K562 (cell line): ENCODE measurements around the gene GSG1L2. TPM values are rescaled to one million over a fixed set of nuclear protein-coding genes. Genes with fewer than 3 reads are reported as not detected.

ENCODE experiments used
- ATAC-seq: fragments of 200-7000 bp; cut with Tn5 transposase; 3 replicates; pipeline ENCODE4 v1.9.1; 2020; ENCODE audit warnings: moderate library complexity
- BruUV-seq: library from RNA; stranded (reverse); fragments of 400-500 nt; replicated peaks from 2 replicates; lab custom pipeline; 2021; lab: Mats Ljungman, UMichigan
- CTCF ChIA-PET: fragments of 300-600 bp; formaldehyde crosslinking; extraction: SDS; loops from one replicate; lab custom pipeline; 2021; ENCODE audit warnings: low intra/inter-chr PET ratio; lab: Yijun Ruan, JAX
- POLR2A ChIA-PET: fragments of 300-600, 350-650 bp; sonication (Branson Sonifier 250); formaldehyde crosslinking; extraction: SDS; loops from one replicate; lab custom pipeline; 2021; ENCODE audit warnings: antibody characterized with exemption, inconsistent platforms; lab: Yijun Ruan, JAX
- DNase-seq, 4 experiments: peaks; one replicate each; pipeline versions ENCODE4 v3.0.0 to v3.0.0-alpha.2; 2011 to 2018; ENCODE audit warnings: low spot score in 3 of 4, mixed read lengths in 3 of 4; ENCODE audit errors: extremely low read depth in 1 of 4
- FAIRE-seq: peaks from 2 replicates; lab custom pipeline; 2011; peaks lifted over from hg19 to GRCh38; lab: Jason Lieb, UNC
- H2AFZ ChIP-seq: 2 replicates; pipeline ENCODE4 v1.6.0; 2011; ENCODE audit warnings: low read depth, low read length, control low read depth, inconsistent platforms
- H3K27ac ChIP-seq: fragments of 200-600 bp; 3 replicates; pipeline ENCODE4 v1.8.0; 2011; ENCODE audit warnings: low read depth, mild to moderate bottlenecking, control low read depth, inconsistent platforms, low read length, moderate library complexity, mixed read lengths; ENCODE audit errors: extremely low read depth
- H3K27me3 ChIP-seq, 2 experiments: fragments of 300-600 bp in 1 of 2; 2 replicates in 1 of 2; 3 replicates in 1 of 2; pipeline versions ENCODE4 v1.6.0 to v1.8.0; 2011; ENCODE audit warnings: inconsistent platforms in 2 of 2, low read length in 2 of 2, mild to moderate bottlenecking in 1 of 2, mixed read lengths in 1 of 2, moderate library complexity in 1 of 2; ENCODE audit not compliant: control insufficient read depth in 2 of 2, insufficient read depth in 2 of 2
- H3K36me3 ChIP-seq: fragments of 300-600 bp; 3 replicates; pipeline ENCODE4 v1.8.0; 2011; ENCODE audit warnings: mild to moderate bottlenecking, low read length, inconsistent platforms; ENCODE audit not compliant: control insufficient read depth, insufficient read depth
- H3K4me1 ChIP-seq, 2 experiments: fragments of 200-600 bp in 1 of 2; replicated peaks in 1 of 2; 2 replicates in 1 of 2; 3 replicates in 1 of 2; pipeline versions ENCODE4 v1.5.1 to v1.8.0; 2011; ENCODE audit warnings: inconsistent platforms in 2 of 2, low read length in 2 of 2, mild to moderate bottlenecking in 1 of 2, mixed read lengths in 1 of 2, moderate library complexity in 1 of 2; ENCODE audit not compliant: control insufficient read depth in 2 of 2, insufficient read depth in 2 of 2
- H3K4me2 ChIP-seq: 2 replicates; pipeline ENCODE4 v1.6.1; 2011; ENCODE audit warnings: low read length, control low read depth, inconsistent platforms, mixed read lengths; ENCODE audit not compliant: insufficient read depth
- H3K4me3 ChIP-seq: fragments of 200-600 bp; sonication (generic), shearing (Covaris generic); 2 replicates; pipeline ENCODE4 v1.5.1; 2016; ENCODE audit warnings: control low read depth, inconsistent platforms
- H3K79me2 ChIP-seq: fragments of 200-600 bp; 3 replicates; pipeline ENCODE4 v1.8.0; 2011; ENCODE audit warnings: low read length, inconsistent platforms; ENCODE audit not compliant: control insufficient read depth, insufficient read depth
- H3K9ac ChIP-seq, 2 experiments: 2 replicates each; pipeline versions ENCODE4 v1.6.0 to v1.6.1; 2011; ENCODE audit warnings: low read depth in 2 of 2, low read length in 2 of 2, control low read depth in 1 of 2, inconsistent platforms in 1 of 2, mild to moderate bottlenecking in 1 of 2, mixed read lengths in 1 of 2; ENCODE audit not compliant: insufficient read depth in 1 of 2
- H3K9me1 ChIP-seq: one replicate; pipeline ENCODE4 v1.6.0; 2011; ENCODE audit warnings: inconsistent platforms, mild to moderate bottlenecking, low read length, moderate library complexity; ENCODE audit not compliant: control insufficient read depth, insufficient read depth
- H3K9me3 ChIP-seq: replicated peaks from 2 replicates; pipeline ENCODE4 v1.5.1; 2011; ENCODE audit warnings: low read depth, low read length, inconsistent platforms; ENCODE audit not compliant: control insufficient read depth, insufficient read depth
- H4K20me1 ChIP-seq: replicated peaks from 2 replicates; pipeline ENCODE4 v1.6.1; 2011; ENCODE audit warnings: low read length, inconsistent platforms, mixed read lengths; ENCODE audit not compliant: control insufficient read depth, insufficient read depth
- BCLAF1 ChIP-seq, 2 experiments: fragments of 450-650 bp in 1 of 2; IDR thresholded peaks; 2 replicates each; pipeline ENCODE4 v1.6.1; 2011 to 2017; ENCODE audit warnings: low read depth in 2 of 2, antibody characterized with exemption in 1 of 2, borderline replicate concordance in 1 of 2, low read length in 1 of 2, mild to moderate bottlenecking in 1 of 2, mixed read lengths in 1 of 2; ENCODE audit not compliant: control insufficient read depth in 1 of 2
- CREM ChIP-seq: IDR thresholded peaks from 2 replicates; pipeline ENCODE4 v1.6.1; 2014; ENCODE audit warnings: antibody characterized with exemption, low read depth
- GABPA ChIP-seq: fragments of 200-800 bp; sonication (Bioruptor generic); conservative IDR thresholded peaks from 2 replicates; pipeline ENCODE4 v1.6.1; 2016; ENCODE audit warnings: low read depth, missing genetic modification characterization, missing compliant biosample characterization
- WGBS: fragments of 100-300 bp; shearing (Covaris generic); methylation state at CpG from one replicate; pipeline ENCODE4 v1.1.6; 2016; ENCODE audit warnings: low coverage, mixed read lengths; ENCODE audit not compliant: insufficient coverage; ENCODE audit errors: missing lambda C conversion rate; 5-methylcytosine and 5-hydroxymethylcytosine counted together
- in situ Hi-C: fragments of 300-500 bp; cut with MboI; formaldehyde crosslinking; loops from 4 replicates; pipeline ENCODE4 v1.15.0; 2018; ENCODE audit warnings: inconsistent platforms, mixed read lengths
- intact Hi-C: fragments of 100-400 bp; cut with micrococcal nuclease; formaldehyde crosslinking; loops from 2 replicates; pipeline ENCODE4 v1.14.2; 2022
- polyA plus RNA-seq, 8 experiments: library from polyadenylated mRNA; depleted of rRNA in 4 of 8; stranded (reverse) in 5 of 8; unstranded in 3 of 8; fragments of >200 nt; fragmentation: Nextera tagmentation in 2 of 8; fragmentation: Illumina TruSeq in 1 of 8; extraction: Ambion mirVana in 2 of 8; extraction: Trizol in 1 of 8; gene quantifications; 2 replicates each; pipeline versions ENCODE4 v1.2.1 to v1.2.3, GENCODE V29; 2011 to 2014; ENCODE audit warnings: inconsistent platforms in 1 of 8, missing spikeins in 1 of 8
- total RNA-seq, 7 experiments: library from RNA; depleted of rRNA in 6 of 7; stranded (reverse); fragments of >200 nt in 6 of 7; fragmentation: Illumina TruSeq in 2 of 7; extraction: Trizol in 2 of 7; gene quantifications; 2 replicates each; pipeline versions ENCODE4 v1.2.1 to v1.2.3, GENCODE V29; 2011 to 2021; ENCODE audit warnings: low replicate concordance in 1 of 7

The GSG1L2 gene
- total and polyA plus RNA-seq, 9 of the 15 experiments (the other 6 are each of a cell fraction or from before 2014, with no cell fraction given): not detected

GRCh38 chr17:9763643-9764042, 58.2 kb downstream of the GSG1L2 start:
- POLR2A ChIA-PET: no interaction called here
- BruUV-seq: no TSS peak

More at GRCh38 chr17:9763643-9764042, 58.2 kb downstream of the GSG1L2 start:
- in situ Hi-C loops: no loop called here
- Histone ChIP-seq H3K4me2 (no peak overlapping the region), H3K27me3 (no peaks in the 10 kb centered on the region; a peak in 1 of 5 replicates), H3K9me1 (no peaks in the 10 kb centered on the region), H3K79me2 (no peaks in the 10 kb centered on the region), H3K4me3 (no peak overlapping the region), H3K9ac (no peak overlapping the region), H3K36me3 (no peaks in the 10 kb centered on the region), H3K9me3 (no peaks in the 10 kb centered on the region), H2AFZ (no peak overlapping the region), H3K27ac (no peak overlapping the region), H4K20me1 (no peaks in the 10 kb centered on the region), H3K4me1 (no peaks in the 10 kb centered on the region)
- intact Hi-C loops: no loop called here
- no peak for ATAC-seq
- TF ChIP-seq GABPA (tag) (0 out of 2 replicates have a peak, but pooled peaks have one; percentile 22), CREM (0 out of 2 replicates have a peak, but pooled peaks have one; percentile 28), BCLAF1 (IDR thresholded peaks at IDR 0.05; ENCODE audit: borderline replicate concordance in 1 of 2, control insufficient read depth in 1 of 2, low read depth in 2 of 2, low read length in 1 of 2) (no peak)
- 0% methylated on average over 4 of the region's 4 CpGs for WGBS
- CTCF ChIA-PET: no interaction called here
- DNase-seq: no peak
- FAIRE-seq: no peak
